Myocyte (in vitro differentiated cells): ENCODE measurements around the gene GATA2. TPM values are rescaled to one million over a fixed set of nuclear protein-coding genes. Genes with fewer than 3 reads are reported as not detected.

ENCODE experiments used
- DNase-seq: peaks from one replicate; pipeline ENCODE4 v3.0.0-alpha.2; 2012; ENCODE audit warnings: low read depth
- total RNA-seq: library from RNA; depleted of rRNA; stranded (reverse); fragments of >200 nt; gene quantifications from 2 replicates; pipeline ENCODE4 v1.2.3, GENCODE V29; 2014

The GATA2 gene
- total RNA-seq, 1 donor from 2014 or later, result not detected

DNA sequence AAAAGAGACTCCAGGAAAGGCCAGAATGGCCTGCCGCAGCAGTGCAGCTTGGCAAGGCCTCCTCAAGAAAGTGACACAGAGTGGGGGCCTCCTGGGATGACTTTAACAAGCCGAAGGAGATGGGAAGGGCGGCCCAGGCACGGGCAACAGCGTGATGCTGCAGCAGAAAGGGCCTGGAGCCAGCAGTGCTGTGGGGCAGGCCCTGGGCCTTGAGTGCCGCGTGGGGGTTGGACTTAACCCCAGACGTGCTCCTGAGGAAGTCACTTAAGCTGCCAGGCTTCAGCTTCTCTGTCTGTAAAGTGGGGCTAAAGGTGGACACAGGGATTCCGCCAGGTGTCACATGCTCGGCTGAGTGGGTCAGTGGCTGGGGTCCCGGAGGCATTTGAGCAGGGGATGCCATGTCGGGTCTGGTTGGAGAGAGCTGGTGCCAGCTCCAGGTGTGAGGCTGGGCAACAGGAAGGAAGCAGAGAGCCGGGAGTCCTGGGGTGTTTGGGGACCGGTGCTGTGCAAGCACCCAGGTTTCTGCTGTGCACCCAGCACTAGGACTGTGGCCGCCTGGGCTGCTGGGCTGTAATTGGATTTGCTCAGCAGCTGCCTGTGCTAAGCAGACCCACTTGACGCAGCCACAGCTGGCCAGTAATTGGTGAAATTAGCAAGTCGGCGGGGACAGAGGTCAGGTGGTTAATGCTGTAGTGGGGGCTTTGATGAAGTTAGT lies 34.1 kb downstream of the GATA2 start:
- no peak for DNase-seq

DNA sequence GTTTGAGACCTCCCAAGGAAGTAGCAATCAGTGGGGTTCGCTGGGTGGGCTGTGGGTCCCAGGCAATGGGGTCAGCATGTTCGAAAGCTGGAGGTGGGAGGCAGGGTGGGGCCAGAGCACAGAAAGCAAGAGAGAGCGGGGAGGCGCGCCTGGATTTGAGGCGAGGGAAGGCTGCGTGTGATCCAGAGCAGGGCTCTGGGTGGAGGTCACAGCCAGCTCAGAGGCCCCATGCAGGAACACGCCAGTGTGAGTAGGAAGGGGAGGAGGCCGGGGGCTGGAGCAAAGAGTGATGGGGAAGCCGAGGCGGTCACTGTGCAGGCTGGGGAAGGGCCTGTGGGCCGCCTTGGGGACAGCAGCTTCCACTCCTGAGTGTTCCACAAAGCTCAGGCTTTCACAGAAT lies 35.1 kb downstream of the GATA2 start:
- no peak for DNase-seq

DNA sequence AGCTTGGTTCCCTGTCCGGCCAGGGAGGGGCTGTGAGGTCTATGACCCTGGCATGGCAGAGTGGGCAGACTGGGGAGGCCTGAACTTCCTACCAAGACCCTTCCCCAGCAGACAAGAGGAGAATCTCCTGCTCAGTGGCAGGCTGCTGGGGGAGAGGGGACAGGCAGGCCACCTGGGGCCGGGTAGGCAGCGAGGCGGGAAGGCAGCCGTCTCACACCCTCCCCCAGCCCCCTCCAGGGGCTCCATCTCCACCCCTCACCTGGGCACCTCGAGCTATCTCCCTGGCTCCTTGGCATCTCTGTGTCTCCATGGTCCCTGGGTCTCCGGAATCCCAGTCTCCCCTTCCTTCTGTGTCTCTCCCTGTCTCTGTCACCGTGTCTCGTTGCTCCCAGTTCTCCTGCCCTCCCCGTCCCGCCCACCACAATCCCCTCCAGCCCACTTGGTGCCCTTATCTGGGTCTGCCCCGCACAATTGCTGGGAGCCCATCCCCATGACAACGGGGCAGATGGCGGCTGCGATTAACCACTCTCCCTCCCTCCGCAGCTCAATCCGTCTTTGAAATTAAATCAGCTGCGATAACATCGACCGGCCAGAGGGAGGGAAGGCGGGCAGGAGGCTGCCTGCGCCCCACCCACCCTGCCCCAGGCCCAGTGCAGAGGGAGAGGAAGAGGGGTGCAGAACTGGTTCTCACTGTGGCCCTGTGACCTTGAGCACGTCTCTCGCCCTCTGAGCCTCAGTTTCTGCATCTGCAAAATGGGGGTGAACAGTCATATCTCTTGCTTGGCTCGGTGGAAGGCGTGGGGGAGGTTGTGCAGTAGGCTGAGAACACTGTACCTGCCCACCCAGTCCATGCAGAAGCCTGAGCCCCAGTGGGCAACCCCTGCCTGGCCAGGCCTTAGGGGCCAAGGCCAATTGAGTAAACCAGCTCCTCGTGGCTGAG lies 36.0 kb downstream of the GATA2 start:
- DNase-seq, result no peak

DNA sequence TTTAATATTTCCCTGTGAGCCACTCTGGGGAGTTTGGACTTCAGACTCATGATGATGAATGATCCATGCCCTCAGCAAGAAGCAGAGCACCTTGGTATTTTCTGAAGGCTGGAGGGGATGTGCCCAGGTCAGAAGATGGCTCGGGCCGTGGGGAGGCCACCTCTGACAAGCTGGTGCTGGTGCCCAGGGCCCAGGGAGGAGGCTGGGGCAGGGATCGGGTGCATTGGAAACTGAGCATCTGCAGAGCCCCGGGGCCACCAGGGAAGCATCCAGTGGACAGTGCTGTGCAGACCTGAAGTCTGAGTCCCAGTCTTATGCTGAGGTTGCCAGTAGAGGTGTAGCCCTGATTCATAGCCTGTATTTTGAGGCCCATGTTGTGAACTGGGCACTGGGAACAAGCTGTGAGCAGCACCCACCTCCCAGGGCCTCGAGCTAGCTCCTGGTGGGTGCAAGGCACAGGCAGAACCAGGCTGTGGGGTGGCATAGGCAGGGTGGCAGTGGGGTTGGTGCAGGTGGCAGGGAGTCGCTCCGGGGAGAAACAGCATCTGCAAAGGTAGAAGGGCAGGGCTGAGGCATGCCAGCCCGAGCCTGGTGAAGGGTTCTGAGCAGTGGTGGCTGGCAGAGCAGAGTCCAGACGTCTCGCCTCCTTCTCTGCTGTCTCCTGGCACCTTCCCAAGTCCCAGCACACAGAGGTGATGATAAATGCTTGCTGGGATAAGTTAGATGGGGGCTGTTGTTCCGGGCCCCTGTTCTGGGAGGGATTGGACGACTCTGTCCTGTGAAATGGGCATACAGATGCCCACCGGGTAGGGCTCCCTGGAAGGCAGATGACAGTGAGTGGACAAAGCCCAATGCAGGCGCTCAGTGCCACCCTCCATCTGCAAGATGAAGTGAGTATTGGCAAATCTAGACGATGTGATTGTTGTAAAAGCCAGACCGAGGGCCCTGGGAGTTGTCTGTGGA lies 36.9 kb downstream of the GATA2 start:
- DNase-seq, result no peak

- DNase-seq, result no peak
Measured at GRCh38 chr3:128455116-128455515, 37.9 kb downstream of the GATA2 start.

- DNase-seq, result no peak
Measured at GRCh38 chr3:128454310-128454618, 38.7 kb downstream of the GATA2 start.

GRCh38 chr3:128453501-128454309 lies 39.3 kb downstream of the GATA2 start:
- no peak for DNase-seq

GRCh38 chr3:128452678-128453275 lies 40.2 kb downstream of the GATA2 start:
- no peak for DNase-seq

GRCh38 chr3:128452120-128452519 lies 40.9 kb downstream of the GATA2 start:
- DNase-seq, result no peak

GRCh38 chr3:128449111-128449638 lies 43.8 kb downstream of the GATA2 start:
- DNase-seq, result no peak

GRCh38 chr3:128448491-128448890 lies 44.5 kb downstream of the GATA2 start:
- no peak for DNase-seq

GRCh38 chr3:128447561-128448013 lies 45.4 kb downstream of the GATA2 start:
- no peak for DNase-seq

DNA sequence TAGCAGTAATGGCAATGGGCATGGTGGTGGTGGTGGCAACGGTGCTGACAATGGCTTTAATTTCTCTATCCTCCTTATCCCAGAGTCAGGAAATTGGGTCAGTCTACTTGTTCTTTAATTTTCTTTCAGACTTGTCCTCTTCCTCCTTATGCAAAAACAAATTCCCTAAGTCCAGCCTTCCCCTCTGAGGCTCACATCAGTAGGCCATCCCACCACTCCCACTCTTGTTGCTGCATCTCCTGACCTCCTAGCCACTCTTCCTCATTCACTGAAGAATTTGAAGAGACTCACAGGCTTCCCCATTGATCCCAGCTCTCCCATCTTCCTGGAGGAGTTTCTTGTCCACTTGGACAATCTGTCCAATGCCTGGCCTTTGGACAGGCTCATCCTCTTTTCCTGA lies 46.2 kb downstream of the GATA2 start:
- no peak for DNase-seq

GRCh38 chr3:128445357-128445756 lies 47.6 kb downstream of the GATA2 start:
- DNase-seq, result no peak

DNA sequence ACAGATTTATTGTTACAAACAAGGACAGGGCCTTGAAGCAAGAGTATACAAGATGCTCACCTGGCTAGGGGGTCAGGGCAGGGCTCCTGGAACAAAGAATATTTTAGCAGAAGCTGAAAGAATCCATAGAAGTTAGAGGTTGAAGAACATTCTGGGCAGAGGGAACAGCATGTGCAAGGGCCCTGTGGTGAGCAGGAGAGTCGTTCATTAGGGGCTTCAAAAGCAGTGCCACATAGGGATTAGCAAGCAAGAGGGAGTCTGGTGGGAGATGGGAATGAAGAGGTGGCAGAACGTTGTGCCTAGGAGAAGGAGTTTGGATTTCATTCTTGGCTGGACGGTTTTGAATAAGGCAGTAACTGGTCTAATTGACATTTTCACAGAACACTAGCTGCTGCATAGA lies 49.2 kb downstream of the GATA2 start:
- no peak for DNase-seq

- DNase-seq, result no peak
Measured at GRCh38 chr3:128442949-128443348, 50.1 kb downstream of the GATA2 start.

DNA sequence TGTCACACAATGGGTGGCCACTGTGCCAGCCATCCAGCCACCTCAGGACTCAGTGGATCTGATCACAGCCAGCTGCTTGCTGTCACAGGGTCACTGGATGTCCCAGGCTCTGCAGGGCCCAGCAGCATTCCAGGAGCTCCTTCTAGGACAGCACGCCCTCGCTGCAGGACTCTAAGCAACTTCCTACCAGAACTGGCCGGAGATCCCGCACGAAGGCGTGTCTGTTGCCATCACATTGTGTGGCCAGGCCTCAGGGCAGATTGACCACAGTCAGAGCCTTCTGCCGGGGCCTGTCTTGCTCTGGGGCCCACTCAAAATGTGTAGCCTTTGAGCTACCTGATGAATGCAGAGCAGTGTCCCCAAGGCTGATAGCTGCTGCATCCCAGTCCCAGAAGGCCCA lies 50.9 kb downstream of the GATA2 start:
- no peak for DNase-seq

DNA sequence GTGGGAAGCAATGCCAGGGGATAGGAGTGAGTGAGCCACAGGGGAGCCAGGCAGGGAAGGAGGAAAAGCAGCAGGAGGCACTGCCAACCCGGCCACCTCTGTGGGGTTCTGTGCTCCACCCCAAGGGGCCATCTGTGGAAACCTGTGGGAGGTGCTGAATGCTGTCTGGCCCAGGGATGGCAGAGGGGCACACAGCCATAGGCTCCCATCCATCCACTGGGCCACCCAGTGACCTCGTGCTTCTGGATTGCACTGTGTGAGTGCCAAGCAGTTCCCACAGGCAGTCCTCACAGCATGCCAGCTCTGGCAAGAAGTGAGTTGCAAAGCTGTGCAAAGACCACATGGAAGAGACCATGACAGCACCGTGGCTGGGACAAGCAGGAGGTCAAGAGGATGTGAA lies 53.8 kb downstream of the GATA2 start:
- DNase-seq, result no peak

- DNase-seq, result no peak
Measured at GRCh38 chr3:128438488-128439072, 54.4 kb downstream of the GATA2 start.
